Smooth muscle cell (in vitro differentiated cells): Measurements from ENCODE around the gene CBX7. TPM values are rescaled to one million over a fixed set of nuclear protein-coding genes. Genes with fewer than 3 reads are reported as not detected.

Source experiments
- DNase-seq: peaks from one replicate; lab custom pipeline; 2025; ENCODE audit not compliant: unreplicated experiment; lab: John Stamatoyannopoulos, UW
- H2AFZ ChIP-seq: fragments of 200-600 bp; sonication (generic); 2 replicates; pipeline ENCODE4 v1.6.0; 2016; ENCODE audit warnings: antibody characterized with exemption, low read depth, mild to moderate bottlenecking
- H3F3A ChIP-seq: fragments of 200-600 bp; sonication (generic); 2 replicates; pipeline ENCODE4 v1.6.0; 2017; ENCODE audit warnings: antibody characterized with exemption, low read depth
- H3K27ac ChIP-seq: fragments of 200-600 bp; sonication (generic); 2 replicates; pipeline ENCODE4 v1.5.1; 2016; ENCODE audit warnings: low read depth, mild to moderate bottlenecking
- H3K27me3 ChIP-seq: fragments of 200-600 bp; sonication (generic); 2 replicates; pipeline ENCODE4 v1.6.1; 2016; ENCODE audit warnings: low read depth, mild to moderate bottlenecking
- H3K36me3 ChIP-seq: fragments of 200-600 bp; sonication (generic); 2 replicates; pipeline ENCODE4 v1.5.1; 2016; ENCODE audit warnings: low read depth
- H3K4me1 ChIP-seq: fragments of 200-600 bp; sonication (generic); 2 replicates; pipeline ENCODE4 v1.5.1; 2016; ENCODE audit warnings: low read depth
- H3K4me2 ChIP-seq: fragments of 200-600 bp; sonication (generic); 2 replicates; pipeline ENCODE4 v1.6.0; 2016; ENCODE audit warnings: mild to moderate bottlenecking
- H3K4me3 ChIP-seq: fragments of 200-600 bp; sonication (generic); 2 replicates; pipeline ENCODE4 v1.5.1; 2016; ENCODE audit warnings: mild to moderate bottlenecking
- H3K79me2 ChIP-seq: fragments of 200-600 bp; sonication (generic); 2 replicates; pipeline ENCODE4 v1.6.0; 2016; ENCODE audit warnings: low read depth, mild to moderate bottlenecking
- H3K9ac ChIP-seq: fragments of 200-600 bp; sonication (generic); 2 replicates; pipeline ENCODE4 v1.6.0; 2016; ENCODE audit warnings: low read depth
- H3K9me3 ChIP-seq: fragments of 200-600 bp; sonication (generic); replicated peaks from 2 replicates; pipeline ENCODE4 v1.5.1; 2016; ENCODE audit warnings: low read depth
- H4K20me1 ChIP-seq: fragments of 200-600 bp; sonication (generic); 2 replicates; pipeline ENCODE4 v1.6.0; 2016; ENCODE audit warnings: low read depth
- CTCF ChIP-seq: fragments of 200-600 bp; sonication (generic); IDR thresholded peaks from 2 replicates; pipeline ENCODE4 v1.5.1; 2017; ENCODE audit warnings: borderline replicate concordance, mild to moderate bottlenecking, antibody characterized with exemption; ENCODE audit not compliant: insufficient read depth, poor library complexity, severe bottlenecking
- WGBS: methylation state at CpG from one replicate; pipeline ENCODE4 v1.1.7; 2016; ENCODE audit warnings: low lambda C conversion rate; 5-methylcytosine and 5-hydroxymethylcytosine counted together
- polyA plus RNA-seq: library from polyadenylated mRNA; unstranded; fragments of >200 nt; fragmentation: Nextera tagmentation; extraction: Ambion mirVana; gene quantifications from 2 replicates; pipeline ENCODE4 v1.2.1, GENCODE V29; 2016
- total RNA-seq: library from RNA; depleted of rRNA; stranded (reverse); fragments of >200 nt; gene quantifications from 2 replicates; pipeline ENCODE4 v1.2.3, GENCODE V29; 2014

The CBX7 gene
- total and polyA plus RNA-seq, 2 experiments from 2014 or later: 0.40 to 1.7 TPM

- no peak for TF ChIP-seq CTCF
- H3F3A ChIP-seq: no peaks in the 10 kb centered on the region
- H3K79me2 ChIP-seq: no peaks in the 10 kb centered on the region
Observed at GRCh38 chr22:39087881-39088684, 64.4 kb downstream of the CBX7 start.

GRCh38 chr22:39087098-39087497, 65.4 kb downstream of the CBX7 start:
- Histone ChIP-seq H3K9ac (no peak overlapping the region), H3K79me2 (no peaks in the 10 kb centered on the region), H3K27me3 (no peaks in the 10 kb centered on the region), H3K27ac (no peak overlapping the region), H3K36me3 (no peaks in the 10 kb centered on the region), H3K4me3 (no peak overlapping the region), H3K4me1 (no peaks in the 10 kb centered on the region), H2AFZ (no peak overlapping the region), H3K4me2 (no peak overlapping the region), H4K20me1 (no peaks in the 10 kb centered on the region), H3K9me3 (no peaks in the 10 kb centered on the region), H3F3A (no peaks in the 10 kb centered on the region)
- no peak for TF ChIP-seq CTCF
- 100% methylated on average over 1 of the region's 6 CpGs for WGBS
- no peak for DNase-seq

More at GRCh38 chr22:39087881-39088684, 64.4 kb downstream of the CBX7 start:
- 75% methylated on average over 17 of the region's 18 CpGs for WGBS
- H3K4me3 ChIP-seq: no peak overlapping the region
- no peaks in the 10 kb centered on the region for H4K20me1 ChIP-seq
- no peak overlapping the region for H3K27ac ChIP-seq
- H2AFZ ChIP-seq: no peak overlapping the region
- no peak for DNase-seq
- no peak overlapping the region for H3K9ac ChIP-seq
- H3K36me3 ChIP-seq: no peaks in the 10 kb centered on the region
- H3K9me3 ChIP-seq: no peaks in the 10 kb centered on the region
- H3K4me1 ChIP-seq: no peaks in the 10 kb centered on the region
- H3K4me2 ChIP-seq: no peak overlapping the region
- H3K27me3 ChIP-seq: no peaks in the 10 kb centered on the region

- no peak overlapping the region for H3K9ac ChIP-seq
- 97% methylated on average over 8 of the region's 8 CpGs for WGBS
- DNase-seq: no peak
- no peak for TF ChIP-seq CTCF
- no peak overlapping the region for H3K27ac ChIP-seq
- no peaks in the 10 kb centered on the region for H3K79me2 ChIP-seq
- no peaks in the 10 kb centered on the region for H3K9me3 ChIP-seq
- H3K4me3 ChIP-seq: no peak overlapping the region
- H3K4me2 ChIP-seq: no peak overlapping the region
- H3K36me3 ChIP-seq: no peaks in the 10 kb centered on the region
- no peaks in the 10 kb centered on the region for H3K4me1 ChIP-seq
- H3F3A ChIP-seq: no peaks in the 10 kb centered on the region
- H2AFZ ChIP-seq: no peak overlapping the region
- no peaks in the 10 kb centered on the region for H3K27me3 ChIP-seq
- no peaks in the 10 kb centered on the region for H4K20me1 ChIP-seq
Observed at GRCh38 chr22:39084666-39085065, 67.8 kb downstream of the CBX7 start.
